Measurements from ENCODE around the gene USH2A.

GRCh38 chr1:215923129-215923824 lies 500.0 kb downstream of the USH2A start:
- no peak for TF ChIP-seq EZH2 (IDR thresholded peaks at IDR 0.05)
- TF ChIP-seq CTCF (IDR thresholded peaks at IDR 0.05), result no peak
- no peak for TF ChIP-seq EZH2phosphoT487 (IDR thresholded peaks at IDR 0.05)
